ENCODE results near the gene DNAJC3. TPM values are rescaled to one million over a fixed set of nuclear protein-coding genes. Genes with fewer than 3 reads are reported as not detected.

Gene DNAJC3
- total and polyA plus RNA-seq, 2 of the 13 experiments (the other 11 are each of a cell fraction or from before 2014, with no cell fraction given): 10.4 to 48.2 TPM

DNA sequence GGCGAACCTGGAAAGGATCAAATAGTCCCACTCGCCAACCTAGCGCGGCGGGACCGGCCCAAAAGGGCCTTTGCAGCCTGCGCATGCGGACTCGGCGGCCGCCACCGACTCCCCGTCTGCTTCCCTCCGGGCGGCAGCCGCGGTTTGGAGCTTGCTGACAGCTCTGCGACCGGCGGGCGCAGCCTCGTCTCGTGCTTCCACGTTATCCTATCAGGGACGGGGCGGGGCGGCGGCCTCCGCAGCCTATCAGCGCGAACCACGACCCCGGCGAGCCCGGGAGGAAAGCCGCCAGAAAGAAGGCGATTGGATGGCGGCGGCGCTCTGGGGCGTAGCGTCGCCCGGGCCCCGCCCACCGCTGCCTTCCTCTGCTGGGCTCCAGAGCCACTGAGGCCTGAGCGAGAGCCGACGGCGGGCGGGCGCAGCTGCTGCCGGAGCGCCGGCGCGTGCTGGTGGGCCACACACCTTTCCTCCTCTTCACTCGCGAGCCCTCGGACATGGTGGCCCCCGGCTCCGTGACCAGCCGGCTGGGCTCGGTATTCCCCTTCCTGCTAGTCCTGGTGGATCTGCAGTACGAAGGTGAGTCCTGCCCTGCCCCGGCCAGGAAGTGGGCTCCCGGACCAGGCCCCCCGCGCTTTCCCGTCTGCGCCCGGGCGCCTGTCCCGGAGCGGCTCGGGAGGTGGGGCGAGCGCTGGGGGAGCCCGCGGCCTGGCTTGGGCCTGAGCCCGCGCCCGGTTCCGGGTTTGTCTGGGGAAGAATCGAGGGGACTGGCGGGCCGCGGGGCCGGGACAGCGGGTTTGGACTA, at the start of gene DNAJC3 (continued):
- TF ChIP-seq AKNA (CRISPR knock-in tag; IDR thresholded peaks at IDR 0.05; ENCODE audit: borderline replicate concordance): no peak
- TF ChIP-seq MAFK (conservative IDR thresholded peaks at IDR 0.05 in 1 of 2, IDR thresholded peaks at IDR 0.05 in 1 of 2; ENCODE audit: low read length in 2 of 2): no peak
- peak; percentile 66; the same call in 1 of the 2 replicates for TF ChIP-seq ZNF704 (CRISPR knock-in tag; IDR thresholded peaks at IDR 0.05; ENCODE audit: borderline replicate concordance)
- TF ChIP-seq ERF (CRISPR knock-in tag; IDR thresholded peaks at IDR 0.05): peak; percentile 82
- peak; percentile 62 for TF ChIP-seq MNT (IDR thresholded peaks at IDR 0.05)
- TF ChIP-seq RBAK (CRISPR knock-in tag; IDR thresholded peaks at IDR 0.05): no peak
- peak; percentile 93 for TF ChIP-seq ZNF766 (CRISPR knock-in tag; IDR thresholded peaks at IDR 0.05; ENCODE audit: borderline replicate concordance)
- TF ChIP-seq TFE3 (CRISPR knock-in tag; IDR thresholded peaks at IDR 0.05): peak; percentile 86
- TF ChIP-seq ZNF562 (CRISPR knock-in tag; IDR thresholded peaks at IDR 0.05; ENCODE audit: borderline replicate concordance): no peak
- TF ChIP-seq ZNF331 (CRISPR knock-in tag; IDR thresholded peaks at IDR 0.05): peak; percentile 81
- peak; percentile 95 for TF ChIP-seq RBFOX2 (IDR thresholded peaks at IDR 0.05; ENCODE audit: low read depth, low read length)
- TF ChIP-seq, protein P1, sequence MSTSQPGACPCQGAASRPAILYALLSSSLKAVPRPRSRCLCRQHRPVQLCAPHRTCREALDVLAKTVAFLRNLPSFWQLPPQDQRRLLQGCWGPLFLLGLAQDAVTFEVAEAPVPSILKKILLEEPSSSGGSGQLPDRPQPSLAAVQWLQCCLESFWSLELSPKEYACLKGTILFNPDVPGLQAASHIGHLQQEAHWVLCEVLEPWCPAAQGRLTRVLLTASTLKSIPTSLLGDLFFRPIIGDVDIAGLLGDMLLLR (CRISPR knock-in tag; IDR thresholded peaks at IDR 0.05): peak; percentile 81; the same call in 1 of the 2 replicates
- no peak for TF ChIP-seq MLX (CRISPR knock-in tag; IDR thresholded peaks at IDR 0.05)
- peak; percentile 68 for TF ChIP-seq IRF2 (CRISPR knock-in tag; IDR thresholded peaks at IDR 0.05)
- TF ChIP-seq, protein P2, sequence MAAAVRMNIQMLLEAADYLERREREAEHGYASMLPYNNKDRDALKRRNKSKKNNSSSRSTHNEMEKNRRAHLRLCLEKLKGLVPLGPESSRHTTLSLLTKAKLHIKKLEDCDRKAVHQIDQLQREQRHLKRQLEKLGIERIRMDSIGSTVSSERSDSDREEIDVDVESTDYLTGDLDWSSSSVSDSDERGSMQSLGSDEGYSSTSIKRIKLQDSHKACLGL (CRISPR knock-in tag; IDR thresholded peaks at IDR 0.05): peak; percentile 77
- TF ChIP-seq ZNF691 (CRISPR knock-in tag; IDR thresholded peaks at IDR 0.05; ENCODE audit: borderline replicate concordance, low read depth): no peak; the same call in 1 of the 2 replicates
